ENCODE data around the gene IL32.

The IL32 gene

DNA sequence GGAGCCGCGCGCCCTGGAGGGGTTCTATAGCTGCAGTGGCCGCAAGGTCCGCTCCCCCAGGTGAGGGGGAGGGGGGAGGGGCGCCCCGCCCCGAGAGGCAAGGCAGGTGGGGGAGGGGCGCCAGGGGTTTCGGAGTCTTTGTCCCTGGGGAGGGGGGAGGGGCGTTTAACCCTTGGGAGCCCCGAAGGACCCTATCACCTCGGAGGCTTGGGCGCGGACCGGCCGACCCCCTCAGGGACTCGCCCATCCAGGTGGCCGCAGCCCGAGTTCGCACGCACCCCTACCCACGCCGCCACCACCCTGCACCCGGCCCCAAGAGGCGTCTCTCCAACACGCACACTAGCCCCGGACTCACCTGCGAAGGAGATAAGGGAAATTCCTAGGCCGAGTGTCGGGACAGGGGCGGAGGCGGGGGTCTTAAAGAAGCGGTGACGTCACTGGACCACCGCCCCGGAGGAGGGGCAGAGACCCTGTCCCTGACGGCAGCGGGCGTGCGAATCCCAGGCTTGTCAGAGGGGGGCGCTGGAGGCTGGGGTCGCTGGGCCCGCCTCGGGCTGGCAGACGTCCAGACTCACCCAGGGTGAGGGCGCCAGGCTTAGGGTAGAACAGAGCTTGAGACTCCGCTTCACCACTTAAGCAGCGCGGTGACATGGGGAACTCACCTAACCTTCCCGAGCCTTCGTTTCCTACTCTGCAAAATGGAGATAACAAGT is 47.5 kb upstream of the IL32 start, which contains the start of gene CLDN6:
TSS of gene CLDN6 (minus strand) at position 390 of the 713 bp plus-strand sequence. CDS start 2,162 bp downstream, outside the sequence.
- Histone ChIP-seq H3K27ac (ENCODE audit: low read length) (no peak within 1 kb of the TSS), H3K79me2 (ENCODE audit: low read length) (no peaks in the 10 kb centered on the region), H3K4me3 (ENCODE audit: low read length) (no peak within 1 kb of the TSS), H3K9ac (ENCODE audit: low read length) (no peak within 1 kb of the TSS), H3K9me3 (replicated peaks; ENCODE audit: insufficient read depth, low read length) (no peaks in the 10 kb centered on the region), H3K36me3 (replicated peaks; ENCODE audit: insufficient read depth, low read length) (no peaks in the 10 kb centered on the region), H4K20me1 (ENCODE audit: insufficient read depth, low read length) (no peaks in the 10 kb centered on the region), H2AFZ (ENCODE audit: low read length) (no peak within 1 kb of the TSS), H3K4me1 (ENCODE audit: low read length) (0 out of 2 replicates have a peak, but pooled peaks cover 4% of the 10 kb centered on the region), H3K4me2 (ENCODE audit: low read depth, low read length) (no peak within 1 kb of the TSS), H3K9me2 (replicated peaks; ENCODE audit: insufficient read depth, low read length) (no peaks in the 10 kb centered on the region), H3K27me3 (replicated peaks; ENCODE audit: insufficient read depth, low read length) (peaks cover 58% of the 10 kb centered on the region), H3F3A (ENCODE audit: insufficient read depth, low read length) (0 out of 2 replicates have a peak, but pooled peaks cover 6% of the 10 kb centered on the region)
- DNase-seq = no peak
- TF ChIP-seq, protein P1, sequence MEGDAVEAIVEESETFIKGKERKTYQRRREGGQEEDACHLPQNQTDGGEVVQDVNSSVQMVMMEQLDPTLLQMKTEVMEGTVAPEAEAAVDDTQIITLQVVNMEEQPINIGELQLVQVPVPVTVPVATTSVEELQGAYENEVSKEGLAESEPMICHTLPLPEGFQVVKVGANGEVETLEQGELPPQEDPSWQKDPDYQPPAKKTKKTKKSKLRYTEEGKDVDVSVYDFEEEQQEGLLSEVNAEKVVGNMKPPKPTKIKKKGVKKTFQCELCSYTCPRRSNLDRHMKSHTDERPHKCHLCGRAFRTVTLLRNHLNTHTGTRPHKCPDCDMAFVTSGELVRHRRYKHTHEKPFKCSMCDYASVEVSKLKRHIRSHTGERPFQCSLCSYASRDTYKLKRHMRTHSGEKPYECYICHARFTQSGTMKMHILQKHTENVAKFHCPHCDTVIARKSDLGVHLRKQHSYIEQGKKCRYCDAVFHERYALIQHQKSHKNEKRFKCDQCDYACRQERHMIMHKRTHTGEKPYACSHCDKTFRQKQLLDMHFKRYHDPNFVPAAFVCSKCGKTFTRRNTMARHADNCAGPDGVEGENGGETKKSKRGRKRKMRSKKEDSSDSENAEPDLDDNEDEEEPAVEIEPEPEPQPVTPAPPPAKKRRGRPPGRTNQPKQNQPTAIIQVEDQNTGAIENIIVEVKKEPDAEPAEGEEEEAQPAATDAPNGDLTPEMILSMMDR (IDR thresholded peaks at IDR 0.05; ENCODE audit: low read length) = 0 out of 2 replicates have a peak, but pooled peaks have one; percentile 6
- TF ChIP-seq EZH2phosphoT487 (IDR thresholded peaks at IDR 0.05; ENCODE audit: low read length) (no peak), EZH2 (optimal IDR thresholded peaks at IDR 0.05; ENCODE audit: low read depth, low read length) (no peak)

DNA sequence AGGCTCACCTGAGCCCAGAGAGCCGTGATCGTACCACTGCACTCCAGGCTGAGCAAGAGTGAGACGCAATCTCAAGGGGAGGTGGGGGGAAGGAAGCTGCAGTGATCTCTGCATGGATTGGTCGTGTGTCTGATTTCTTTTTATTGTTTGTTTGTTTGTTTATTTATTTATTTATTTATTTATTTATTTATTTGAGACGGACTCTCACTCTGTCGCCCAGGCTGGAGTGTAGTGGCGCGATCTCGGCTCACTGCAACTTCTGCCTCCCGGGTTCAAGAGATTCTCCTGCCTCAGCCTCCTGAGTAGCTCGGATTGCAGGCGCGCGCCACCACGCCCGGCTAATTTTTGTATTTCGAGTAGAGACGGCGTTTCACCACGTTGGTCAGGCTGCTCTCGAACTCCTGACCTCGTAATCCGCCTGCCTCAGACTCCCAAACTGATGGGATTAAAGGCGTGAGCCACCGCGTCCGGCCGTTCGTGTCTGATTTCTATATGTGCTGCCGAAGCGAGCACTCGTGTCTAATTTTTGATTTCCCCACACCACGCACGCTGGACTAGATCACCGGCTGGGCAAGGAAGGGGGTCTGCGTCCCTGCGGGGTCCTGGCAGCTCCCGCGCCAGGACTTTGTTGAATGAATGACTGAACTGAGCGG is 45.7 kb upstream of the IL32 start:
- no peak for DNase-seq

DNA sequence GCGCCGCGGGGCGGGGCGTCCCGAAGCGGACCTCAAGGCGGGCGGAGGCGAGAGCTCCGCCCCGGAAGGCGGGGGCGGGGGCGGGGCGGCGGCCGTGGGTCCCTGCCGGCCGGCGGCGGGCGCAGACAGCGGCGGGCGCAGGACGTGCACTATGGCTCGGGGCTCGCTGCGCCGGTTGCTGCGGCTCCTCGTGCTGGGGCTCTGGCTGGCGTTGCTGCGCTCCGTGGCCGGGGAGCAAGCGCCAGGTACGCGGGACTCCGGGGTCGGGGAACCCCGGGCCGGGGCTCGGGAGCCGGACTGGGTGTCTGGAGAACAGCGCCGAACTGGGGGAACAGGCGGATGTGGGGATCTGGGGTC is 45.2 kb upstream of the IL32 start, which contains the start of gene TNFRSF12A:
TSS of gene TNFRSF12A (plus strand) at position 122 of the 357 bp plus-strand sequence. CDS start at position 152, 30 bp downstream.
- Histone ChIP-seq H3K4me1 (ENCODE audit: low read length) (0 out of 2 replicates have a peak, but pooled peaks cover 4% of the 10 kb centered on the region), H2AFZ (ENCODE audit: low read length) (peak within 1 kb of the TSS; percentile 80), H3K4me3 (ENCODE audit: low read length) (peak within 1 kb of the TSS; percentile 66), H3K9me2 (replicated peaks; ENCODE audit: insufficient read depth, low read length) (no peaks in the 10 kb centered on the region), H3K9me3 (replicated peaks; ENCODE audit: insufficient read depth, low read length) (no peaks in the 10 kb centered on the region), H3K9ac (ENCODE audit: low read length) (peak within 1 kb of the TSS; percentile 6; the same call in 1 of the 2 replicates), H3F3A (ENCODE audit: insufficient read depth, low read length) (0 out of 2 replicates have a peak, but pooled peaks cover 7% of the 10 kb centered on the region), H3K4me2 (ENCODE audit: low read depth, low read length) (peak within 1 kb of the TSS; percentile 91), H3K79me2 (ENCODE audit: low read length) (no peaks in the 10 kb centered on the region), H4K20me1 (ENCODE audit: insufficient read depth, low read length) (no peaks in the 10 kb centered on the region), H3K27me3 (replicated peaks; ENCODE audit: insufficient read depth, low read length) (peaks cover 36% of the 10 kb centered on the region), H3K36me3 (replicated peaks; ENCODE audit: insufficient read depth, low read length) (no peaks in the 10 kb centered on the region), H3K27ac (ENCODE audit: low read length) (no peak within 1 kb of the TSS)
- DNase-seq = peak; percentile 83
- TF ChIP-seq EZH2 (optimal IDR thresholded peaks at IDR 0.05; ENCODE audit: low read depth, low read length) (no peak), EZH2phosphoT487 (IDR thresholded peaks at IDR 0.05; ENCODE audit: low read length) (no peak)
- TF ChIP-seq, protein P1 (IDR thresholded peaks at IDR 0.05; ENCODE audit: low read length) = no peak

More for the DNA sequence above, 45.7 kb upstream of the IL32 start:
- H3K4me3 ChIP-seq (ENCODE audit: low read length) = peak overlapping the region; percentile 66
- no peaks in the 10 kb centered on the region for H3K79me2 ChIP-seq (ENCODE audit: low read length)
- 0 out of 2 replicates have a peak overlapping the region, but pooled peaks have one; percentile 6 for H3K9ac ChIP-seq (ENCODE audit: low read length)
- peak overlapping the region; percentile 80 for H2AFZ ChIP-seq (ENCODE audit: low read length)
- no peak for TF ChIP-seq EZH2phosphoT487 (IDR thresholded peaks at IDR 0.05; ENCODE audit: low read length)
- TF ChIP-seq EZH2 (optimal IDR thresholded peaks at IDR 0.05; ENCODE audit: low read depth, low read length) = no peak
- TF ChIP-seq, protein P1 (IDR thresholded peaks at IDR 0.05; ENCODE audit: low read length) = no peak
- peak overlapping the region; percentile 91; the same call in 1 of the 2 replicates for H3K4me2 ChIP-seq (ENCODE audit: low read depth, low read length)
- no peaks in the 10 kb centered on the region for H3K9me2 ChIP-seq (replicated peaks; ENCODE audit: insufficient read depth, low read length)
- H4K20me1 ChIP-seq (ENCODE audit: insufficient read depth, low read length) = no peaks in the 10 kb centered on the region
- no peaks in the 10 kb centered on the region for H3K36me3 ChIP-seq (replicated peaks; ENCODE audit: insufficient read depth, low read length)
- 0 out of 2 replicates have a peak, but pooled peaks cover 4% of the 10 kb centered on the region for H3K4me1 ChIP-seq (ENCODE audit: low read length)
- H3K27me3 ChIP-seq (replicated peaks; ENCODE audit: insufficient read depth, low read length) = peaks cover 41% of the 10 kb centered on the region
- H3K27ac ChIP-seq (ENCODE audit: low read length) = no peak overlapping the region
- H3F3A ChIP-seq (ENCODE audit: insufficient read depth, low read length) = 0 out of 2 replicates have a peak, but pooled peaks cover 7% of the 10 kb centered on the region
- H3K9me3 ChIP-seq (replicated peaks; ENCODE audit: insufficient read depth, low read length) = no peaks in the 10 kb centered on the region
